ENCODE results near the gene DENND4A.

- TF ChIP-seq CTCF (IDR thresholded peaks at IDR 0.05) (no peak), POLR2A (IDR thresholded peaks at IDR 0.05) (no peak), EP300 (IDR thresholded peaks at IDR 0.05) (no peak)
Observed at GRCh38 chr15:65772930-65773329, 19.2 kb downstream of the DENND4A start.
